Central memory CD4-positive, alpha-beta T cell (primary cell): ENCODE measurements around the gene CUBN.
"Not testable (repeated sequence)": the region's sequence is repeated elsewhere in the genome, so short reads cannot be mapped to it uniquely, and the experiment has no call there.

ENCODE experiments used
- DNase-seq: peaks from one replicate; pipeline ENCODE4 v3.0.0; 2022

The CUBN gene

DNA sequence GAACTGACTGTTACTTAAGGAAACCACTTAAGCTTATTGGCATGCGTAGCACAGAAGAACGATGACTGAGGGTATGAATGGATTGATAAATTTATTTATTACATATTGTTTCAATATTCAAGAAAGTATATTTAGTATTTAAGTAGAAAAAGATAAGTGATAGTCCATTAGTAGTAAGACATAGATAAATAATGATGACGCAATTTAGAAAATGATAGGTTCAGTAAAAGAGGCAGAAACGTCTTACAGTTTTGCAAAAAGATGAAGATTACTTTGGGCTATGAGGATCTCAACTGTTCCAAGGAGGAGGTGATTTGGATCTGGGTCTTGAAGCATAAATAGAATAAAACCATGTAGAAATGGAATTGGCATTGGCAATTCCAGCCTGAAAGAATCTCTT lies 275.8 kb downstream of the CUBN start:
- DNase-seq = no peak

DNA sequence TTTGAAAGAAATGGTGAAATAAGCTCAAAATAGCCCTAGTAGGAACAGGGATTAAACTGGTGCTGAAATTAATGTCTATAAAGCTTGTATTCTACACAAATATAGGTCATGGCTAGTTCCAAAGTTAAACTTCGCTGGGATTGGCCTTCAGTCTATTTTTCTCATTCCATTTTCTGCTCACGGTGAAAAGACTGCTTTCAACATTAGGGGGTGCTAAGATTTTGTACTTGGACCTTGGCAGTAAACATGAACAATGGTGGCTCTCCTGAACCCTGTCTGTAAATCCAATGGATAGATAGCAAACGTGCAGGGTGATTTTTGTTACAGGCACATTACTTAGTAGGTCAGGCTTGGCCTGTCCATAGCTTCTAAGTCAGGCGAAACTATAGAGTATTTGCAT lies 276.4 kb downstream of the CUBN start:
- no peak for DNase-seq

DNA sequence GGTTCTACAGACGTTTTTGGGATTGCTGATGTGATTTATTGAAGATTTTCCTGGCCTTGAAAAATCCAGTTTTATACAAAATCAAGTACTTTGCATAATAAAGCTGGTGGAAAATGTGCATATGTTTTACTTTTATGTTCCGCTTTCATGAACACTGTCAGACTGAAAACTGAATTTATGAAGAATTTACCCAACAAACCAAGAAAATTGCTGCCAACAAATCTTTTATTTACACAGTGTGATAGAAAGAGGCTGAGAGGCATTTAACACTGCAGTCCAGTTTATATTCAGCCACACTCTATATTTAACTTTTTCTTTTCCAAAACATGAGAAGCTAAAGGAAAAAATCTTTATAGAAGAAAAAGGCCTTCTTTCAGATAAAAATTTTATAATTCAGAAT lies 277.0 kb downstream of the CUBN start:
- no peak for DNase-seq

DNA sequence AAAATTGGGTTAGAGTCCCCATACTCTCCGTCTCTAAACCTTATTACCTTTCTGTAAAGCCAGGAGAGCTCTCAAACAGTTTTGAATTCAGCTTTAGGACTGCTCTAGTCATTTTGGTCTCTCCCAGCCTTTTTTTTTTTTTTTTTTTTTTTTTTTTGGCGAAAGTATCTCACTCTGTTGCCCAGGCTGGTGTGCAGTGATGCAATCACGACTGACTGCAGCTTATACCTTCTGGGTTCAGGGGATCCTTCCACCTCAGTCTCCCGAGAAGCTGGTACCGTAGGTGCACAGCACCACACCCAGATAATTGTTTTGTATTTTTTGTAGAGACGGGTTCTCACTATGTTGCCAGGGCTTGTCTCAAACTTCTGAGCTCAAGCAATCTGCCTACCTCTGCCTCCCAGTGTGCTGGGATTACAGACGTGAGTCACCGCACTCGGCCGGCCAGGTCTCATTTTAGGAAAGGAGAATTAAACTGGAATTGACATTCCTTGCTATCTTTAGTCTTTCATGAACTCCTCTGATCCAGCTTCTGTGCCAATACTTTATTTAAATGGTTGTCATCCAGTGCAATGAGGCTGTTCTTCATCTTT lies 281.0 kb downstream of the CUBN start:
- DNase-seq = no peak

DNA sequence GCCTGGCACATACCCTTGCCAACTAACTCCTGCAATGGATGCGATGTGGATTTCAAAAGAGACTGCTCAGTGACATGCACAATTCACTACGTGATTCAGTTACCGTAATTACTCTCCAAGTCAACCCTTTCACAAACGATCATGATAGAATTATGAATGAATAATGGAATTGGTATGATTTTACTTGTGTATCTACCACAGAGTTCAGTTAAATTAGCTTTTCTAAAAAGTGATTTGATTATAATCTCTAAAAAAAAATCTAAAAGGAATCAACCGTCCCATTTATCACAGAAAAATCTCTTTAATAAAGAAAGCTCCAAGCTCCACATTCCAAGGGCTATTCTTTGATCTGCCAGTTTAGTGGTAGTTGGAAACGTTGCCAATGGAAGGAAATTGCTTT lies 282.0 kb downstream of the CUBN start:
- no peak for DNase-seq

DNA sequence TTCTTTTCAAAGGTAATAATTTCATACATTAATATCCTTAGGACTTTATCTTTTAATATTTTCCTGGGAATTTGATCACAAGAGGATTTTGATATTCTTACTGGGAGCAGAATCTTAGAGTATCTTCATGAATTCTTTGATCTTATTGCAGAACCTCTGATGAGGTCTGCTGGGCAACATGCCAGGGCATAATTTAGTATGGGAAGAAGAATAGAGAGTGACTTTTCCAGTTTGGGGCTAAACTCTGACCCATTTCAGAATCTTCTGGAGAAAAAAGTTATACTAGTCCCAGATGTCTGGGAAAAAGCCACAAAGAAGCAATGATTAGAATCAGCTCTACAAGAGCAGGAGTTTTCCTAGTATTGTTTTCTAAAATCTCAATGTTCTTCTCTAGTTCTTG lies 284.4 kb downstream of the CUBN start:
- no peak for DNase-seq

DNA sequence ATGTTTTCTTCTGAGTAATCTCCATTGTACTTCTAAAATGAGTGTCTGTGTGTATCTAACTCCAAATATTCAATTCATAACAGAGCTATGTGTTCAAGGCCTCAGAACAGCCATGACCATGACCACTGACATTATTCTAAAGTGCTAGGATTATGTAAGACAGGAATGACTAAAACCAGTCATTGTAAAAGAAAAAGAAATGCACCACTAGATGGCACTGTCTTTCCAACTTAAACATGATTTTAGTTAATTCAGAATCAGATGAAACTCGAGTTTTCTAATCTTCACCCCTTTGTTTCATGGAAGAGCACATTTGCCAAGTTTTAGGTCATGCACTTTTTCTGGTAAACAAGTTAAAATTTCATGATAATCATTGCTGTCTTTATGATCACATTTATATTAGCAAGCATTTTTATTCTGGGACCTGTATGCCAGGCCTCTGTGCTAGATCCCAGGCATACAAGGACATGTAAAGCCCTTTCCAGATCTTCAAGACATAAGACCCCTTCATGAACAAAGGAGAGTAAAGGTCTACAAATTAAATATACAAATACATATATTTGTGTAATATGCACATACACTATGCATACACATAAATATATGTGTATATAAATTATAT lies 286.2 kb downstream of the CUBN start:
- DNase-seq = peak; percentile 61

DNA sequence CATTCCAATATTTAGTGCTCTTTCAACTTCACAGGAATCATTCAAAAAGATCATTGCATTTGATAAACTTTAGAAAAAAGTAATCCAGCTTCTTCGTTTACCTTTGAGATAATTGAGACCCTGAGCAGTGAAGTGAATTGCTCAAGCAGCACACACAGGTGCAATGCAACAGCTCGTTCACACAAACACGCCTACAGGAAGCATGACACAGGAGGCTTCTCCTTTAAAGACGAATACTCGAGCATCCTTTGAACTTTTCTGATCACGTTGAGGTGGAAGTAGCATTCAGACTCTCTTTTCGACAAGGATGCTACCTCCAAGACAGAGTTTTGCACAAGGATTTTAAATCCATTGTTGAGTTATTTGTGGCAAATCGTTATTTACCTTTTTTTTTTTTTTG lies 294.4 kb downstream of the CUBN start:
- peak; percentile 39 for DNase-seq

DNA sequence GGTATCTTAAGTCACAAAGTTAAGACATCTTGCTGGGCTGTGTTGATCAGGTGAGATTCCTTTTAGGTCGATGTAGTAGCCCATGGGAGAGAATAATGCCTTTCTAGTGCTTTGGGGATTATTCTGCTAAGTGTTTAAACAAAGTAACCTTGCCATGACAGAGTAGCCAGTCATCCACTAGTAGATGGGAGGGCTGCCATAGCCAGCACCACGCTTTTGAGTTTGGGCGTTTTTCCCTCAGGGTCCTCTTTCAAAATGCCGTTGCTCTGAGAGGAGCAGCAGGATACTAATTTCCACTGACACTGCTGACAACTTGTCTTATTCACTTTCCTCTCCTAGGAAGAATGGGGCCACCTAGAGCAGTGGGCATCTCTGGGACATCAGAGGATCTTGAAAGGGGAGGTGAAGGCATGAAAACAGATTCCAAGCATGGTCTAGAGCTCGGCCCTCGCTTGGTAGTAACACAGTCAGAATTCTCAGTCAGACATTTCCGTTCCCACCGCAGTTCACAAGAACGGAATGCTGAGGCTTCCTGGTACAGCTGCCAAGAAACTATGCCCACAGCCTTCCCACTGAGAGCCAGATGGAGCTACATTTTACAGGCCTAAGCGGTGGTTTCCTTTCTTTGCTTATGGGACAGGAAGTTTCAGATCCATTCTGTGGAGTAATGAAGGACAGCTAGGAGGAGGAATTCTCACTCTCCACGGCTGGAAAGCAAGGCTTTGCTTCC lies 297.1 kb downstream of the CUBN start:
- no peak for DNase-seq

DNA sequence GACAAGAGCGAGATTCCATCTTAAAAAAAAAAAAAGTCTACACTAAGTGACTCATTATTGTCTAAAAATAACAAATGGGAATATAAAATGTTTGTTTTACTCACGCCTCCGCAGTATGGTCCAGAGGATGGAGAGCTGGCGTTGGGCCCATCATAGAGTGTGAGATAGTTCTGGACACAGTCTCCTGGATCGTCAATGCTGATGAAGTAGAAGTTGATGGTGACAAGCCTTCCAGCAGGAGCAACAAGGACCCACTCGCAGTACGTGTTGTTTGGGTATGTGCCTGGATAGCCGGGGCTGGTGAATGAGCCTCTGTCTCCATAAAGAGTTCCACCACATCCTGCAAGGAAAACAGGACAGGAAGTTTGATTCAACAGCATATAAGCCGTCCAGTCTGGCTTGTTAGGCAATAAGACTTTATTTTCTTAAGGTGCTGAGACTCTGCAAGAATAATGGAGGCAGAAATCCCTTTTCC lies 300.9 kb downstream of the CUBN start:
- no peak for DNase-seq

DNA sequence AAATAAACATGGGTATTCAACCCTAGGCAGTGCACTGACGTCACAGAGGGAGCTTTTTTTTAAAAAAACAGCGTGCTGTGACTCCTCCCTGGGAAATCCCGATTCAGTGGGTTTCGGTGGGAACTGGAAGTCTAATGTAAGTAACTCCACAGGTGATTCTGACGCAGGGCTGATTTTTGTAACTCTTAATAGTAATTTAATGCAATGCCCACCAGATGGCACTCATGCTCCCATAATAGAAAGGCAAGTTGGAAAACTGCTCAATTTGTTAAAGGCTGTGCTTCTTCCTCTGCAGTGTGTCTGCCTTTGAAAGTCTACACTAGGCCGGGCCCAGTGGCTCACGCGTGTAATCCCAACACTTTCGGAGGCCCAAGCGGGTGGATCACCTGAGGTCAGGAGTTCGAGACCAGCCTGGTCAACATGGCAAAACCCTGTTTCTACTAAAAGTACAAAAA lies 301.5 kb downstream of the CUBN start:
- DNase-seq = peak; percentile 67

DNA sequence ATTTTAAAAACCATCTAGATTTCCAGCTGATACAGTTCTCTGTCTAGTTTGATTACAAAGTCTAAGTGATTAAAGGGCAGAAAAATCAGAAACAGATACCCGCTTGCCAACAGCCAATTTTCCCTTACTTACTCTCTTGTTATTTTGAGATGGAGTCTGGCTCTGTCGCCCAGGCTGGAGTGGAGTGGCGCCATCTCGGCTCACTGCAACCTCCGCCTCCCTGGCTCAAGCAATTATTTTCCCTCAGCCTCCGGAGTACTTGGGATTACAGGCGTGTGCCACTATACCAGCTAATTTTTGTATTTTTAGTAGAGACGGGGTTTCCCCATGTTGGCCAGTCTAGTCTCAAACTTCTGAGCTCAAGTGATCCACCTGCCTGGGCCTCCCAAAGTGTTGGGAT lies 302.1 kb downstream of the CUBN start:
- not testable (repeated sequence) for DNase-seq

DNA sequence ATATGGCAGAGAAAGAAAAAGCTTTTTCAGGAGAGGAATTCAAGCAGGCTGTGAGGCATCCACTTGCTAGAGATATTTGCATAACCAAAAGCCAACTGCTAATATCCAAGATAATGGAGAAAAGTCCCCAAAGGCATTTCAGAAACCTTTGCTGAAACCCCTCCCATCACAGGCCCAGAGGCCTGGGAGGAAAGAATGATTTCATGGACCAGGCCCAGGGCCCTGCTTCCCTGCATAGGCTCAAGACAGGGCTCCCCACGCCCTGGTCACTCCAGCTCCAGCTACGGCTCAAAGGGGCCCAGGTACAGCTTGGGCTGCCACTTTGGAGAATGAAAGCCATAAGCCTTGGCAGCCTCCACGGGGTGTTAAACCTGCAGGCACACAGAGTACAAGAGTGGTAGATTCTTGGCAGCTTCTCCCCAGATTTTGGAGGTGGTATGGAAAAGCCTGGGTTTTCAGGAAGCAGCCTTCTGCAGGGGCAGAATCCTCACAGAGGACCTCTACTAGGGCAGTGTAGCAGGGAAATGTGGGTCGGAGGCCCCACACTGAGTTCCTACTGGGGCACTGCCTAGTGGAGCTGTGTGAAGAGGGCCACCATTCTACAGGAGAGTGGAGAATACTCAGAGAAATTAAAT lies 306.8 kb downstream of the CUBN start:
- DNase-seq = no peak

DNA sequence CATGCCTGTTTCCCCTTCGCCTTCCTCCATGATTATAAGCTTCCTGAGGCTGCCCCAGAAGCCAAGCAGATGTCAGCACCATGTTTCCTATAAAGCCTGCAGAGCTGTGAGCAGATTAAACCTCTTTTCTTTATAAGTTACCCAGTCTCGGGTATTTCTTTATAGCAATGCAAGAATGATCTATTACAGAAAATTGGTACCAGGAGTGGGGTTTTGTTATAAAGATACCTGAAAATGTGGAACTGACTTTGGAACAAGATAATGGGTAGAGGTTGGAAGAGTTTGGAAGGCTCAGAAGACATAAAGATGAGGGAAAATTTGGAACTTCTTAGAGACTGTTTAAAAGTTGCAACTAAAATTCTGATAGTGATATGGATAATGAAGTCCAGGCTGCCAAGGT lies 307.6 kb downstream of the CUBN start:
- DNase-seq = no peak

DNA sequence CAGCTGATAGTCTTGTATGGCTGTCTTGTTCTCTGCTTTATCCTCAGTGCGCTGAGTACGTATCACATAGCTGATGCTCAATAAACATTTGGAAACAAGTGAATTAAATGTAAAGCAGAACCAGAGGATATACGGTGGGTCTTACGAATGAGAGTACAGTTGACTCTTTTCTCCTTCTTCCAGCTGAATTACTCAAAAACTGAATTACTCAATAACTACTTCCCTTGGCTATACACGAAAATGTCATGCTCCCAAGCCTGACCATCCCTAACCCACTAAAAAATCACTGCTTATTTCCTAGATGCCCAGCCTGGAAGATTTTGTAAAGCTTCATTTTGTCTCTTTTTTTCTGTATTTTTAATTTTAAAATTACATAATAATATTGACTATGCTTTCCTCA lies 309.2 kb downstream of the CUBN start:
- no peak for DNase-seq

DNA sequence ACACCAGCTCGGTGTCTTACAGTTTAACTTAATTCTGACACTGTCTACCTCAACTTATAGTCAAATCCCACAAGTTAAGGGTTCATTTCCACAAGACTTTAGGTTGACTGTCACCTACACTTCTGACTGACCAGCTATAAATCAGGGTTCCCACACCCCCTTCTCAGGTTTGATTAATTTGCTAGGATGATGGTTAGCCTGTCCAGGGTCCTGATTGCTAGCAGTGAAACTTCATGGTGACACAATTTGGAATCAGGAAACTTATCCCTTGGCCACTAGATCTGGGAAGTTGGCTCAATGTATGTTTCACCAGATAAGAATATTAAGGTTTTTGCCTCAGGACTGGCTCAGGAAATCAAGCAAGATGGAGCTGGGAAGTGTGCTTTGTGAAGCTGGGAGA lies 309.6 kb downstream of the CUBN start:
- DNase-seq = no peak

DNA sequence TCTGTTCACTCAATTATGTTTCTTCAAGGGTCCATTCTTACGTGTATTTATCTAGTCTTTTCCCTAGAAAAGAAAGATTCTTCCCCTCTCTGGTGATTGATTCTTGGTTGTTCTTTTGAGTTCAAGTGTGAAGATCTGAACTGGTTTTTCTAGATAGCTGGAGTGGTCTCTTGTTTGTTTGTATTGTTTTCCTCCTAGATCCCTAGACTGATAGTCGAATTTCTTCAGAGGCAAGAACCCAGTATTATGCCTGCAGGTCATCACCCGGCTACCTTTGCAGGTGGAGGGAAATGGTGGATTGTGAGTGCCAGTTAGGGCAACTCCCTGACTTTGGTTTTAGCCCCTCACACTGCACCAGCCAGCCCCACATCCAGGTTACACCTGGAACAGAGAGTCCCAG lies 310.2 kb downstream of the CUBN start:
- DNase-seq = no peak

DNA sequence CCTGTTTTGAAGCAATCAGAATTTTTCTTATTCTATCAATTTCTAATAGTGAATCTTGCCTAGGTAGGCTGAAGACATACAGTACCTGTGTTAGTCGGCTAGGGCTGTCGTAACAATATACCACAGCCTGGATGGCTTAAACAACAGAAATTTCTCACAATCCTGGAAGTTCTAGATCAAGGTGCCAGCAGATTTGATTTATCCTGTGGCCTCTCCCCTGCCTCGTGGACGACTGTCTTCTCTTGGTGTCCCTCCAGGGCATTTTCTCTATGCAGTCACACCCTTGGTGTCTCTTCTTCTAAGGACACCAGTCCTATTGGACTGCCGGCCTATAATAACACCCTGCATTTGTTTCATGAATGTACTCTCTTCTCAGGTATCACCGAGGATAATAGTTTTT lies 310.6 kb downstream of the CUBN start:
- DNase-seq = no peak

DNA sequence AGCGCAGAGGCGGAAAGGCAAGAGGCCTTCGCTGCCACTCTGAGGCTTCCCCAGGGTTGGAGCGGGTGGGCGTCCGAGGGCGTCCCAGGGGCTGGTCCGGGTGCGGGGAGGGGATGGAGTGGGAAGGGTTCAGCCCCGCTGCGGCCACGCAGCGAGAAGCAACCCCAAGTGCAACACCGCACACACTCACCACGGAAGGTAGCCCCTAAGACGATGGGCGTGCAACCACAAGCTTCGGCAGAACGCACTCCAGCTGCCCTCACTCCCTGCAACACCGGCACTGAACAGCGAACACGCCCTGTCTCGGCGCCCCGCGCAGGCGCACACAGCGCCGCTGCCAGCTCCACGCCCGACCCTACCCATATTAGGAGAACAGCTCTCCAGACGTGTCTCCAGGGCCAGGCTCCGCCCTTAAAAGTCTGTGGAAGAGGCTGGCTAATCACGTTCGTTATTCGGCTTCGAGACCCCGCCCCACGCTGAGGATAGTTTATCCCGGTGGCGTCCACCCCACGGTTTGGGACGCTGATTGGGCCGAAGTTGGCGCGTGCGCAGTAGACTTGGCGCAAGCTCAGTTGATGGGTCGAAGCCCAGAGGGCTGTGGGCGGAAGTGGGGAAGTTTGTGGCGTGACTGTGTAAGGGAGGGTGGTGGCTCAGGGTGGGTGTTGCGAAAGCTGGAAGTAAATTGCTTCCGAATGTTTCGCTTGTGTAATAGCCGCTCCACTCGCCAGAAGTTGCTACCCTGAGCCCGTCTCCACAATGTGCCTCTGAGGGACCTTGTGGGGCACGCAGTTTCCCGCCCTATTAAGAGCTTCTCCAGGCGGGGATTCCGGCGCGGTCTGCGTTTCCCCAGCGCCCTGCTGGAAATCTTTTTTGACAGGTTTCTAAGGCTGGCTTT lies 312.2 kb downstream of the CUBN start, which contains the start of gene RSU1:
Gene RSU1 (minus strand): TSS at position 300 of the 895 bp plus-strand sequence. CDS start 343 bp downstream, outside the sequence.
- DNase-seq = peak; percentile 100

DNA sequence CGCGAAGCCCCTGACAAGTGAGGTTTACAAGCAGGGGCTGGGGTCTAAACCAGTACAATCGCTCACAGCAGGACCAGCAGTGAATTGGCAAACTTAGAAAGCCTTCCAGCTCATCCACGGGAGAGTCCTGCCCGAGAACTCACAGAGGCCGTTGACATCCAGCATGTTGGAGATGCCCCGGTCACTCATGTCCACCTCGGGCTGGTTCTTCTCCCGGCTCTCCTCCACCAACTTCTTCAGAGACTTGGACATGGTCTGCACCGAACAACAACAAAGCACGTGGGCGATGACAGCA lies 312.8 kb downstream of the CUBN start:
- DNase-seq = peak; percentile 3

DNA sequence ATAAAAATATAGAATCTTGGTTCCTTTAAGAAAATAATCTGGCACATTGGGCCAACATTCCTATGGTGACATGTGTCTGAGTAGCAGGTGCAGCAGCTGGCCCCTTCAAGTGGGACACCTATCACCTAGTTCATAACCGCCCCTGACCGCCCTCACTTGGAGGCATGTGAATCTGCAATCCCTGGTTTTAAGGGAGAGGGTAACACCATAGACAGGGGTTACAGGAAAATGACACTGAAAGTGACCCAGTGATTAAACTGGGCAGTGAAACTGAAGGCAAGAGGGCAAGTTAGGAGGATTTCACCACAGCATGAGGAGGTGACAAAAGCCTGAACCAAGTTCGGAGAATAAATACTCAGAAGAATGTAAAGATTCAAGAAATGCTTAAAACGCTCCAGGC lies 313.4 kb downstream of the CUBN start:
- DNase-seq = no peak

DNA sequence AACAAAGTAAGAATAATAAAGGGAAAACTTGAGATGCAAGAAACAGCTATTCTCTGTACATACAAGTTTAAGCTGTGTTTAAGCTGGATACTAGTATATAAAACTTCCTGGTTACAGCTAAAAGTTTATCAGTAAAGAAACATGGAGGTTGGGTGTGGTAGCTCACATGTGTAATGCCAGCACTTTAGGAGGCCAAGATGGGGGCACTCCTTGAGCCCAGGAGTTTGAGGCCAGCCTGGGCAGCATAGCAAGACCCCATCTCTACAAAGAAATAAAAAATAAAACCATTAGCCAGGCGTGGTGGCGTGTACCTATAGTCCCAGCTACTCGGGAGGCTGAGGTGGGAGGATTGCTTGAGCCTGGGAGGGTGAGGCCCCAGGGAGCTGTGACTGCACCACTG lies 315.6 kb downstream of the CUBN start:
- DNase-seq = no peak

DNA sequence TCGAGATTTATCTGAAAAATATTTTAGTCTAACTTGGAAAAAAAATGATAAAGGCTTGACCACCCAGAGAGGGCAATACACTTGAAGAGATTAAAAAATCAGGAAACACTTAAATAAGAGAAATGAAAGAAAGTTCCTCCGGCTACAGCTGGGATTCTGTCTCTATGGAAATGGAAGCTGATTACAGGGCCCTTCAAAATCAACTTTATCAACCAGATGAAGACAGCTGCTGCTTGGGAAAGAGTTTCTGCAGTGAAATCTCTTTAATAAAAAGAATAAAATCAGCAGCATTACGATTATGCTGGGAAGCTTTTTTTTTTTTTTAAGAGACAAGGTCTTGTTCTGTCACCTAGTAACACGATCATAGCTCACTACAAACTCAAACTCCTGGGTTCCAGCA lies 316.9 kb downstream of the CUBN start:
- no peak for DNase-seq
